ENCODE measurements around the gene DEGS2.

- TF ChIP-seq RAD21 (conservative IDR thresholded peaks at IDR 0.05 in 1 of 2, IDR thresholded peaks at IDR 0.05 in 1 of 2) (no peak), CTCF (IDR thresholded peaks at IDR 0.05) (no peak), GATA3 (IDR thresholded peaks at IDR 0.05; ENCODE audit: borderline replicate concordance) (no peak), POLR2A (IDR thresholded peaks at IDR 0.05; ENCODE audit: low read length) (no peak)
These were observed 18.3 kb downstream of the DEGS2 start for GRCh38 chr14:100141098-100141497.

Measured in A549 (cell line).